Activated CD4-positive, alpha-beta T cell treated with anti-CD3 and anti-CD28 coated beads, Interleukin-2, amount 50 U/mL, for 1 hour (primary cell): ENCODE results near the gene ELN.

Experiments used
- DNase-seq: peaks from one replicate; pipeline ENCODE4 v3.0.0-alpha.2; 2020

ELN gene

DNA sequence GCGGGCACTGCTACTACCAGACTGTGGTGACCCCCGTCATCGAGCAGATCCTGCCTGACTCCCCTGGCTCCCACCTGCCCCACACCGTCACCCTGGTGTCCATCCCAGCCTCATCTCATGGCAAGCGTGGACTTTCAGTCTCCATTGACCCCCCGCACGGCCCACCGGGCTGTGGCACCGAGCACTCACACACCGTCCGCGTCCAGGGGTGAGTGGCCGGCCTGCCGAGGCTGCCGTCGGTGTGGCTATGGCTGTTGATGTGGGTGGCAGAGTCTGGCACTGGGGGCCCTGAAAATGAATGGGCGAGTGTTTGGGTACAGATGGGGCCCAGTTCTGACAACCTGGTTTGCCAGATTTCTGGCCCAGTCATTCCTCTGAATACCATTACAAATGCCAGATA, 71.1 kb downstream of the ELN start:
- DNase-seq, result no peak

DNA sequence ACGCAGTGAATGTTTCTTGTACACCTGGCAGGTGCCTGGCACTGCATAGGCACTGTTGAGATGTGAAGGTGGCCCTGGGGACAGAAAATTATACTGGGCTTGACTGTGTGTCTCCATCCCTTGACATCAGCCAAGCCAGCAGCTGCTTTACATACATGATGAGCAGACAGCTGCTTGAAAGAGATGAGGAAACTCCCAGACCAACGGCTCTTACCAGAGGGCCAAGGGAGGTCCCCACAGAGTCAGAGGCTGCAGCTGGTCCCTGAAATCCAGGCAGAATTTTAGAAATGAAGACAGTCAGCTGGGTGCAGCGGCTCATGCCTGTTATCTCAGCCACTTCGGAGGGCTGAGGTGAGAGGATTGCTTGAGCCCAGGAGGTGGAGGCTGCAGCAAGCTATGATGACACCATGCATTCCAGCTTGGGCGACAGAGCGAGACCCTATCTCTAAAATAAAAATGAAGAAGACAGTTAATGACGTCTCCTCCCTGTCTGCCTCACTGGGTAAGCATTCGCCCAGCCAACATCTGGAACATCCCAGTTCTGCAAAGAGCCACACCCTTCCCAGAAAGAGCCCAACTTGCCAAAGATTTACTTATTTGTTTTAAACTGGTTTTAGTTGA, 73.2 kb downstream of the ELN start:
- no peak for DNase-seq

DNA sequence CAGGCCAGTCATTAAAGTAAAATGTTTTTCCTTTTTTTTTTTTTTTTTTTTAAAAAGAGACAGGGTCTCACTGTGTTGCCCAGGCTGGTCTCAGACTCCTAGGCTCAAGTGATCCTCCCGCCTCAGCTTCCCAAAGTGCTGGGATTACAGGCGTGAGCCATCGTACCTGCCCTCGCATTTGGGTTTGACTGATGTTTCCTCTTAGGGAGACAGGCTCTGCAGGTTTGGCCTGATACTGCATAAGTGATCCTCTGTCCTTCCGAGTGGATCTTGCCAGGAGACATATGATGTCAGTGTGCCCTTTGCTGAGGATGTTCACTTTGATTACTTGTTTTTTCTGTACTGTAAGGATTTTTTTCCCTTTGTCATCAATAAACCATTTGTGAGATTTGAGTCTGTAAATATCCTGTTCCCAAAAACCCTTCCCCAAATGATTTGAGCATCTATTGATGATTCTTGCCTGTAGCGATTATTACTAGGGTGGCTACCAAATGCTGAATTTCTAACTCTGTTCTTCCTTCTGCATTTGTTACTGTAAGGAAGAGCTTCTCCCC, 75.3 kb downstream of the ELN start:
- DNase-seq, result no peak

GRCh38 chr7:74104702-74105101, 76.7 kb downstream of the ELN start:
- DNase-seq, result no peak

GRCh38 chr7:74105992-74106391, 78.0 kb downstream of the ELN start:
- DNase-seq, result no peak

DNA sequence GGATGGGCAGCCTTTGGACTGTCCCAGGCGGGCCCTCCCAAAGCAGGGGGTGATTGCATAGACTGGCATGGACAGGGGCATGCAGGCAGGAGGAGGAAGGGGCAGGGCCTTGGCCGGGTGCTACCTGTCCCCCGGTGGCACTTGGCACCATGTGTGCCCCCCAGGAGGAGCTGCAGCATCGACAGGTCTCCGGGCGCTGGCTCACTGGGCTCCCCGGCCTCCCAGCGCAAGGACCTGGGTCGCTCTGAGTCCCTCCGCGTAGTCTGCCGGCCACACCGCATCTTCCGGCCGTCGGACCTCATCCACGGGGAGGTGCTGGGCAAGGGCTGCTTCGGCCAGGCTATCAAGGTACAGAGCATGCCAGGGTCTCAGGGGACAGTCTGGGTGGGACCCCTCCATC, 78.9 kb downstream of the ELN start:
- no peak for DNase-seq

DNA sequence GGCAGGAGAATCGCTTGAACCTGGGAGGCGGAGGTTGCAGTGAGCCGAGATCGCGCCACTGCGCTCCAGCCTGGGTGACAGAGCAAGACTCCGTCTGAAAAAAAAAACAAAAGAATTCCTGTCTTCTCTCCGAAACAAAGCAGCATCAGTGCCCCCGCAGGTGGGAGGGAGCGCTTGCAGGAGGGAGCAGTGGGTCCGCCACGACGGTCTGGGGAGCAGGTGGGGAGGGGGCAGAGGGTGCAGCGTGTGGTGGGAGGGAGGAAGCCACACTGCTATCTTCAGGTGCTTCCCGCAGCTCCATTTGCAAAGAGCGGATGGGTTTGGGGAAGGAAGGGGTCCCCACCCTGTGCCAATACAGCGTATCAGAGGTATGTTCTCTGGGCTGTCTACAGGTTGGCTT, 87.4 kb downstream of the ELN start:
- no peak for DNase-seq

GRCh38 chr7:74116356-74116755, 88.4 kb downstream of the ELN start:
- no peak for DNase-seq
